ENCODE results near the gene MPZL2. TPM values are rescaled to one million over a fixed set of nuclear protein-coding genes. Genes with fewer than 3 reads are reported as not detected.

The MPZL2 gene
- total and polyA plus RNA-seq, 10 of the 15 experiments (the other 5 are each of a cell fraction or from before 2014, with no cell fraction given) = 0.81 to 4.8 (median 3.1) TPM

- Histone ChIP-seq H3K9me3 (replicated peaks; ENCODE audit: control insufficient read depth, insufficient read depth, low read length) (peaks cover 1% of the 10 kb centered on the region; the same call in 1 of the 3 replicates), H3K4me1 (ENCODE audit: control insufficient read depth, insufficient read depth, low read length) (peaks cover 30% of the 10 kb centered on the region), H4K20me1 (ENCODE audit: control insufficient read depth, insufficient read depth) (no peaks in the 10 kb centered on the region), H3K27me3 (replicated peaks in 1 of 2; ENCODE audit: control insufficient read depth in 2 of 2, insufficient read depth in 2 of 2, low read length in 1 of 2) (no peaks in the 10 kb centered on the region), H2AFZ (ENCODE audit: control insufficient read depth, low read depth, low read length) (no peak overlapping the region), H3K9ac (ENCODE audit: control insufficient read depth, insufficient read depth, low read length) (no peak overlapping the region), H3K36me3 (ENCODE audit: control insufficient read depth in 2 of 2, insufficient read depth in 2 of 2, low read length in 1 of 2) (peaks cover 0 to 2% of the 10 kb centered on the region in 2 experiments; a peak in 2 of 4 replicates), H3K4me2 (ENCODE audit: control insufficient read depth, insufficient read depth) (no peak overlapping the region), H3K4me3 (no peak overlapping the region), H3K27ac (ENCODE audit: control insufficient read depth, insufficient read depth) (no peak overlapping the region), H3K79me2 (ENCODE audit: control insufficient read depth, insufficient read depth, low read length) (no peaks in the 10 kb centered on the region)
- 98% methylated on average over 5 of the region's 5 CpGs for WGBS (ENCODE audit: insufficient coverage, insufficient replicate concordance, low lambda C conversion rate, missing lambda C conversion rate)
- no peak for ATAC-seq
- ChIA-PET CTCF (interaction anchor here (1.0 to 1.1 kb wide), 3 partner anchors 13 to 31 kb away, joined by 3 to 4 read pairs (median 3); no protein-coding TSS in a partner anchor), SMC1A (ENCODE audit: uncharacterized antibody, unreplicated experiment) (interaction anchor here (1.4 to 2.5 kb wide), 5 partner anchors 10 to 30 kb away, joined by 3 to 10 read pairs (median 8); no protein-coding TSS in a partner anchor), POLR2A (interaction anchor here (0.7 kb wide), 1 partner anchor 13 kb away, joined by 4 read pairs; no protein-coding TSS in a partner anchor), RAD21 (ENCODE audit: unreplicated experiment) (interaction anchor here (1.4 to 1.7 kb wide), 2 partner anchors 13 to 31 kb away, joined by 4 to 5 read pairs; no protein-coding TSS in a partner anchor)
- TF ChIP-seq YBX1 (IDR thresholded peaks at IDR 0.05) = no peak
- no peak for TF ChIP-seq CBFB (IDR thresholded peaks at IDR 0.05; ENCODE audit: low read depth)
- TF ChIP-seq SUPT20H (IDR thresholded peaks at IDR 0.05; ENCODE audit: borderline replicate concordance, control insufficient read depth, low read depth, low read length) = no peak
- no peak for TF ChIP-seq STAT1 (conservative IDR thresholded peaks at IDR 0.05)
- TF ChIP-seq IRF4 (IDR thresholded peaks at IDR 0.05; ENCODE audit: low read depth, low read length) = no peak
- no peak for TF ChIP-seq RBBP5 (conservative IDR thresholded peaks at IDR 0.05)
- no peak for TF ChIP-seq SIX5 (IDR thresholded peaks at IDR 0.05; ENCODE audit: low read depth, low read length, severe bottlenecking)
- no peak for TF ChIP-seq SIN3A (IDR thresholded peaks at IDR 0.05; ENCODE audit: low read depth, low read length)
- no peak for TF ChIP-seq NFYA (IDR thresholded peaks at IDR 0.05; ENCODE audit: borderline replicate concordance, low read depth, low read length)
- no peak for TF ChIP-seq BCL3 (IDR thresholded peaks at IDR 0.05; ENCODE audit: borderline replicate concordance, insufficient read depth, low read depth, low read length, poor library complexity, severe bottlenecking)
- TF ChIP-seq SMARCA5 (IDR thresholded peaks at IDR 0.05) = no peak
- TF ChIP-seq SREBF2 (IDR thresholded peaks at IDR 0.05; ENCODE audit: low read length) = no peak
- no peak for TF ChIP-seq CREB1 (IDR thresholded peaks at IDR 0.05; ENCODE audit: low read depth)
- no peak for TF ChIP-seq ESRRA (IDR thresholded peaks at IDR 0.05; ENCODE audit: low read length)
- no peak for TF ChIP-seq FOXM1 (IDR thresholded peaks at IDR 0.05; ENCODE audit: low read depth, low read length)
- TF ChIP-seq MTA2 (IDR thresholded peaks at IDR 0.05; ENCODE audit: low read depth) = no peak
- TF ChIP-seq NFYB (IDR thresholded peaks at IDR 0.05; ENCODE audit: insufficient read depth, low read depth, low read length) = no peak
- DNase-seq (ENCODE audit: low read depth, low spot score) = no peak
- no peak for FAIRE-seq
- BruUV-seq (replicated peaks) = no TSS peak
- in situ Hi-C loops (cut with MboI) = no loop called here
- intact Hi-C loops (cut with micrococcal nuclease; ENCODE audit: unreplicated experiment) = loop anchor here (2.0 kb wide), 1 partner anchor 15 kb away; no protein-coding TSS in a partner anchor
These were observed 34.7 kb downstream of the MPZL2 start for GRCh38 chr11:118229274-118229847.

Measured in GM12878 (cell line).